BE2C (cell line): ENCODE measurements around the gene OVCA2.
"Not testable (repeated sequence)": the region's sequence is repeated elsewhere in the genome, so short reads cannot be mapped to it uniquely, and the experiment has no call there.

Source experiments
- DNase-seq: peaks from one replicate; pipeline ENCODE4 v3.0.0-alpha.2; 2020
- H3K27me3 ChIP-seq: fragments of 250-450 bp; sonication (Bioruptor Pico); 2 replicates; pipeline ENCODE4 v1.5.1; 2020; ENCODE audit warnings: mild to moderate bottlenecking
- H3K36me3 ChIP-seq: fragments of 250-450 bp; sonication (Bioruptor Pico); 2 replicates; pipeline ENCODE4 v1.5.1; 2020; ENCODE audit warnings: mild to moderate bottlenecking
- H3K4me1 ChIP-seq: fragments of 250-450 bp; sonication (Bioruptor Pico); 2 replicates; pipeline ENCODE4 v1.5.1; 2020
- H3K4me3 ChIP-seq: 2 replicates; pipeline ENCODE4 v1.5.1; 2011; ENCODE audit warnings: low read depth, low read length
- H3K9me3 ChIP-seq: fragments of 250-450 bp; sonication (Bioruptor Pico); 2 replicates; pipeline ENCODE4 v1.5.1; 2020
- TF ChIP-seq, protein P1 (sequence below): IDR thresholded peaks from 2 replicates; pipeline ENCODE4 v1.5.1; 2012; ENCODE audit warnings: mild to moderate bottlenecking, low read depth, low read length

Gene OVCA2

DNA sequence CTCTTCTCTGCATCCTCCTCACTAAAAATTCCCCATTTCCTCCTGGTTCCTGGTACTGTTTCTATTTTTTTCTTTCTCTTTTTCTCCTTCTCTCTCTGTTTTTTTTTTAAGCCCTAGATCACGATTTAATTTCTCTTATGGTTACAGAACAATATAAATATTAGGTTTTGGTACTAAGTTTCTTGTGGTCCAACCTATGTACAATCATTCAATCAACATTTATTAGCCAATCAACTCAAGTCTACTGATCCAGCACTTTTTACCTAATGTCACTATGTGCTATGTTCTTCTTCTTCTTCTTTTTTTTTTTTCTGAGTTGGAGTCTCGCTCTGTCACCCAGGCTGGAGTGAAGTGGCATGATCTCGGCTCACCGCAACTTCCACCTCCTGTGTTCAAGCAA lies 29.3 kb upstream of the OVCA2 start:
- Histone ChIP-seq H3K9me3 (no peaks in the 10 kb centered on the region), H3K27me3 (no peaks in the 10 kb centered on the region), H3K36me3 (no peaks in the 10 kb centered on the region), H3K4me3 (no peak overlapping the region), H3K4me1 (no peaks in the 10 kb centered on the region)
- DNase-seq: no peak
- TF ChIP-seq, protein P1, sequence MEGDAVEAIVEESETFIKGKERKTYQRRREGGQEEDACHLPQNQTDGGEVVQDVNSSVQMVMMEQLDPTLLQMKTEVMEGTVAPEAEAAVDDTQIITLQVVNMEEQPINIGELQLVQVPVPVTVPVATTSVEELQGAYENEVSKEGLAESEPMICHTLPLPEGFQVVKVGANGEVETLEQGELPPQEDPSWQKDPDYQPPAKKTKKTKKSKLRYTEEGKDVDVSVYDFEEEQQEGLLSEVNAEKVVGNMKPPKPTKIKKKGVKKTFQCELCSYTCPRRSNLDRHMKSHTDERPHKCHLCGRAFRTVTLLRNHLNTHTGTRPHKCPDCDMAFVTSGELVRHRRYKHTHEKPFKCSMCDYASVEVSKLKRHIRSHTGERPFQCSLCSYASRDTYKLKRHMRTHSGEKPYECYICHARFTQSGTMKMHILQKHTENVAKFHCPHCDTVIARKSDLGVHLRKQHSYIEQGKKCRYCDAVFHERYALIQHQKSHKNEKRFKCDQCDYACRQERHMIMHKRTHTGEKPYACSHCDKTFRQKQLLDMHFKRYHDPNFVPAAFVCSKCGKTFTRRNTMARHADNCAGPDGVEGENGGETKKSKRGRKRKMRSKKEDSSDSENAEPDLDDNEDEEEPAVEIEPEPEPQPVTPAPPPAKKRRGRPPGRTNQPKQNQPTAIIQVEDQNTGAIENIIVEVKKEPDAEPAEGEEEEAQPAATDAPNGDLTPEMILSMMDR: no peak

DNA sequence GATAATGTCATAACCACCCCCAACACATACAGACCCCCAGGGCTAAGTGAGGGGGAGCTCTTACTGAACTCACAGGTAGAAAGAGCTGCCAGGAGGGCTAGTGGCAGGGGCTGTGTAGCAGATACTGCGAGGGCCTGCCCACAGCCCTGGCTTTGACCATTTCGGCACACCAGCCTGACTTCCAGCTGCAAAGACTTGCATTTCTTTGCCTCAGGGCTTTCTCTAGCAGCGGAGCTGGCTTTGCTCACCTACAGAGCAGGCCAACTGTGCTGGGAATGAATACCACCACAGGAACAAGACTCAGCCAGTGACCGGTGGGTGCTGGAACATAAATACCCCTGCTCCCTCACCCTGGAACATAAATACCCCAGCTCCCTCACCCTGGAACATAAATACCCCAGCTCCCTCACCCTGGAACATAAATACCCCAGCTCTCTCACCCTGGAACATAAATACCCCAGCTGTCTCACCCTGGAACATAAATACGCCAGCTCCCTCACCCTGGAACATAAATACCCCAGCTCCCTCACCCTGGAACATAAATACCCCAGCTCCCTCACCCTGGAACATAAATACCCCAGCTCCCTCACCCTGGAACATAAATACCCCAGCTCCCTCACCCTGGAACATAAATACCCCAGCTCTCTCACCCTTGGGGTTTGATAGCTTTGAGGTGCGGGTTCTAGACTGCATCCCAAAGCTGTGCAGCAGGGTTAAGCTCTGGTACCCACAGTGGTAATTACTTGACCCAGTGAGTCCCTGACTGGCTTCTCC lies 28.4 kb upstream of the OVCA2 start:
- H3K4me1 ChIP-seq, H3K27me3 ChIP-seq, H3K36me3 ChIP-seq, DNase-seq, H3K9me3 ChIP-seq, H3K4me3 ChIP-seq: not testable (repeated sequence)

DNA sequence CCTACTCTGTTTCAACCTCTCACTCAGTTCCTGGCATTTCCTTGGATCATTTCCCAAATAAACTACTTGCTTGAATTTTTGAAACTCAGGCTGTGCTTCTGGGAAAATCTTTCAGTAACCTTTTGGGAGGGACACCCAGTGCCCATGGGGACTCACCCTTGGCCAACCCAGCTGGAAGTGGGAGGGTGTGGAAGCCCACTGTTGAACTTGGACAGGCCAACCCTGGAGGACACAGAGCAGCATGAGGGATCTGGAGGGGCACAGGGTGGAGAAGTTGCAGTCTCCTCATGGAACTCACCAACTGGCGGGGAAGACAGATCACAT lies 27.9 kb upstream of the OVCA2 start:
- DNase-seq: no peak
- no peaks in the 10 kb centered on the region for H3K4me1 ChIP-seq
- no peaks in the 10 kb centered on the region for H3K27me3 ChIP-seq
- H3K36me3 ChIP-seq: no peaks in the 10 kb centered on the region
- H3K9me3 ChIP-seq: no peaks in the 10 kb centered on the region
- H3K4me3 ChIP-seq: no peak overlapping the region
- TF ChIP-seq, protein P1: no peak

DNA sequence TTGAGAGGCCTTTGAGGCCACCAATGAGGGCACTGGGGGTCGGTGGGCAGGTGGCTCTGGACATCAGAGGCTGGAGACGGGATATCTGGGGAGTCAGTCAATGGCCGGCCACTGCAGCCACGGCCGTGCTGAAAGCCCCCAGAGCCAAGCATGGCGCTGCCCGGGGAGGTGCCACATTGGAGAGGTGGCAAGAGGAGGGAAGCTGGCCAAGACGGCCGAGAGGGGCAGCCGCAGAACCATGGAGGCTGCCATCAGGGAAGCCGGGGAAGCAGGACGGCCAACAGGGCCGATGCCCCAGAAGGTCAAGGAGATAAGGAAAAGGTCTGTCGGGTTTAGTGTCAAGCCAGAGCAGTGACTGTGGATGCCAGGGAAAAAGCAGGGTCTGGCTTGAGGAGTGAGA lies 26.5 kb upstream of the OVCA2 start:
- Histone ChIP-seq H3K27me3 (no peaks in the 10 kb centered on the region), H3K4me1 (no peaks in the 10 kb centered on the region), H3K4me3 (no peak overlapping the region), H3K36me3 (no peaks in the 10 kb centered on the region), H3K9me3 (no peaks in the 10 kb centered on the region)
- no peak for DNase-seq
- TF ChIP-seq, protein P1: no peak

DNA sequence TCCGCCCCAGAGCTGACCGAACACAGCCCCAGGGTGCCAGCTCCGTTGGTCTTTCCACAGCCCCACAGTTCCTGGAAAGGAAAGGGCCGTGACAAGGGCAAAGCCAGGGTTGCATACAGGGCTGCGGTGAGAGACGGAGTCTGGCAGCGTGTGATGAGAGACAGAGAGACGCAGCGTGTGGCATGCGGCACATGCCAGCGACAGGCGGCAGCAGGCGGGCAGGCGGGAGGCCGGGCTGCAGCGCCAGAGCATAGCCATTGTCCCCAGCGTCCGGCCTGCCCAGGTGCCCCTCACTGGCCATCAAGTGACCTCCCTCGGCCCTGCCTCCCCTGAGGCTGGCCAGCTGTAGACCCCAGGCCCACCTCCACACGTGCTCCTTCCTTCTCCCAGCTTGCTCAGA lies 25.3 kb upstream of the OVCA2 start:
- no peak for DNase-seq
- no peaks in the 10 kb centered on the region for H3K36me3 ChIP-seq
- no peak overlapping the region for H3K4me3 ChIP-seq
- TF ChIP-seq, protein P1: no peak
- H3K4me1 ChIP-seq: no peaks in the 10 kb centered on the region
- H3K27me3 ChIP-seq: no peaks in the 10 kb centered on the region
- H3K9me3 ChIP-seq: no peaks in the 10 kb centered on the region

DNA sequence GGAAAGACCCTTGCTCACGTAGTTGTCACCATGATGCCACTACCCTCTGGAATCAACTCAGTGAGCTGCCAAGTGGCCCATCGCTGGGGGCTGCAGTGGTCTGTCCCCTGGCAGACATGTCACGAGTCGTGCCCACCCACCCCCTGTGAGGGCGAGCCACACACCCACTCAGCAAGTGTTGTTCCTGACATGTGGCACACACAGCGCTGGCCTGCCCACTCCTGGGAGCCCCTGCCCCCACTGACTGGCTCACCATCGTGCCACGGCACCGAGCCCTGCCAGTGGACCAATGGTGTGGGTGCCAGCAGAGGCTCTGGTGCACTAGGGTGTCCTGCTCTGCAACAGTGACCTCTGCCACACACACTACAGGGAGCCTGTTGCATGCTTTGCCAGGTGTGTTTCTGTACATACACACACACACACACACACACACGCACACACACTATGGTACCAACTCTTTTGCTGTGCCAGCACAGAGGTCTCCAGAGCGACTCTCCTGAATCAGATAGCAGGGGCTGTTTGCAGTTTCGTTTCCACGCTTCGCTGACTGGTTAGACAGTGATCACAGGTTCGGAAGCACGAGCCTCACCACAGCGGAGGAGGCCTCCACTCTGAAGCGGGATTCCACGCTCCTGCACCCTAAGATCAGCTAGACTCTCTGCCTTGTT lies 24.4 kb upstream of the OVCA2 start:
- TF ChIP-seq, protein P1: no peak
- Histone ChIP-seq H3K27me3 (no peaks in the 10 kb centered on the region), H3K9me3 (no peaks in the 10 kb centered on the region), H3K36me3 (no peaks in the 10 kb centered on the region), H3K4me3 (no peak overlapping the region), H3K4me1 (no peaks in the 10 kb centered on the region)
- DNase-seq: no peak
